Measurements from ENCODE around the gene CHTF18. TPM values are rescaled to one million over a fixed set of nuclear protein-coding genes. Genes with fewer than 3 reads are reported as not detected.
A peak's percentile ranks its signal among the peaks of the same experiment; 100 is the strongest.

CHTF18 gene
- polyA plus RNA-seq, 1 donor, result 19.1 TPM

DNA sequence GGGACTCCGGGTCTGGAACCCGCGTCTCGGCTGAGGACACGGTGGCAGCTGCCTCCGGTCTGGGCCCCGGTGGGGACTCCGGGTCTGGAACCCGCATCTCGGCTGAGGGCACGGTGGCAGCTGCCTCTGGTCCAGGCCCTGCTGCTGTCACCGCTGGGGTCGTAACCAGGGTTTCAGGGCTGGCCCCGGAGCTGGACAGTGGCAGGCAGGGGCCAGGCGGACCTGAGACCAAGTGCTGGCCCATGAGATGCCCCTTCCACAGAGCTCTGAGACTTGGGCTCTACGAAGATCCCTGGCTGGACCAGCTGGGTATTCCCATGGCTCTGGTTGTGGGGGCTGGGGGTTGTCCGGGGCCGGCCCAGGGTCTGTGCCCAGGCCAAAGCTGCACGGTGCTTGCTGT lies 4.0 kb upstream of the CHTF18 start:
- WGBS (ENCODE audit: insufficient coverage, low lambda C conversion rate), result no CpG with 5 or more reads among the region's 19 CpGs
- Histone ChIP-seq H3K4me1 (ENCODE audit: control insufficient read depth, insufficient read depth, low read length) (peaks cover 7% of the 10 kb centered on the region), H3K4me3 (ENCODE audit: low read length) (no peak overlapping the region), H3K9me3 (ENCODE audit: control insufficient read depth, low read depth, low read length) (no peaks in the 10 kb centered on the region), H3K27me3 (ENCODE audit: control insufficient read depth, insufficient read depth, low read length) (peaks cover 4% of the 10 kb centered on the region), H3K36me3 (ENCODE audit: control insufficient read depth, insufficient read depth, low read length) (peaks cover 10% of the 10 kb centered on the region), H3K27ac (ENCODE audit: low read length) (no peak overlapping the region)
- DNase-seq, result no peak

DNA sequence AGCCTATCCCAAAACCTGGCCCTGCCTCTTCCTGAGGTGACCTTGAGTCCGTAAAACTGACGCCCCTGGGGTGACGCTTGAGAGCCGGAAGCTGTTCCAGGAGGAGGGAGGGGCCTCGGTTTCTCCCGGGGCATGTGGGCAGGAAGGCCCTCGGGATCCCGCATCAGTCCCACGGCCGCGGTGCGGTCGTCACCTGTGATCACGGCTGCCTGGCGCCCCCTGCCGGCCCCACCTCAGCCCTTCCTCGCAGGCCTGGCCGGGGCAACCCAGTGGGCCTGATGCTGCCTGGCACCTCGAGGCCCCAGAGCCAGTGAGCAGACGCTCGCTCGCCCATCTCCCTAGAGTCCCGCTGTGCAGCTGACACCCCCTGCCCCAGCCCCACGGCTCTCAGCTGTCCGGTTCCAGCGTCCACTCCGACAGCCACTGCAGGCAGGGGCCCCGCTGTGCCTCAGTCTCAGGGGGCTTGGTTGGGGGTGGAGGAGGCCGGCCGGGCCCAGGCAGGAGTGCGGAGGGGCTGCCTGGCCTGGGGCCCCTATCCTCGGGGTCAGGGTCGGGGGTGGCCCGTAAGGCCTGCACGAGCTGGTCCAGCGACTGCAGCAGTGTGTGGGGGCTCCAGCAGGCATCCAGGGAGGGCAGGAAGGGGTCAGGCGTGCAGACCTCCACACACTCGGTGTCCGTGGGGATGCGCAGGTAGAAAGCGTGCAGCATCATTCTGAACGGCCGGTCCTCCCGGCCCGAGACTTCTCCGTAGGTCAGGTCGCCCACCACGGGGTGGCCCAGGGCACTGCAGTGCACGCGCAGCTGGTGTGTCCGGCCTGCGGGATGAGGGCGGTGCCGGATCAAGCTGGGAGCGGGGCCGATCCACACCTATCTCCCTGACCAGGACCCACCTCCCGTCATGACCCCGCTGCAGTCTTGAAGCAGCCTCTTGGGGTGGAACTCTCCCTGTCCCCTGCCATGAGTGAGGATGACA lies 2.6 kb upstream of the CHTF18 start:
- H3K4me1 ChIP-seq (ENCODE audit: control insufficient read depth, insufficient read depth, low read length), result peaks cover 7% of the 10 kb centered on the region
- DNase-seq, result peak in 1 of 2 donors; percentile 41
- no peak overlapping the region for H3K27ac ChIP-seq (ENCODE audit: low read length)
- WGBS (ENCODE audit: insufficient coverage, low lambda C conversion rate), result no CpG with 5 or more reads among the region's 58 CpGs
- no peaks in the 10 kb centered on the region for H3K9me3 ChIP-seq (ENCODE audit: control insufficient read depth, low read depth, low read length)
- H3K4me3 ChIP-seq (ENCODE audit: low read length), result no peak overlapping the region
- peaks cover 15% of the 10 kb centered on the region for H3K36me3 ChIP-seq (ENCODE audit: control insufficient read depth, insufficient read depth, low read length)
- peaks cover 4% of the 10 kb centered on the region for H3K27me3 ChIP-seq (ENCODE audit: control insufficient read depth, insufficient read depth, low read length)

DNA sequence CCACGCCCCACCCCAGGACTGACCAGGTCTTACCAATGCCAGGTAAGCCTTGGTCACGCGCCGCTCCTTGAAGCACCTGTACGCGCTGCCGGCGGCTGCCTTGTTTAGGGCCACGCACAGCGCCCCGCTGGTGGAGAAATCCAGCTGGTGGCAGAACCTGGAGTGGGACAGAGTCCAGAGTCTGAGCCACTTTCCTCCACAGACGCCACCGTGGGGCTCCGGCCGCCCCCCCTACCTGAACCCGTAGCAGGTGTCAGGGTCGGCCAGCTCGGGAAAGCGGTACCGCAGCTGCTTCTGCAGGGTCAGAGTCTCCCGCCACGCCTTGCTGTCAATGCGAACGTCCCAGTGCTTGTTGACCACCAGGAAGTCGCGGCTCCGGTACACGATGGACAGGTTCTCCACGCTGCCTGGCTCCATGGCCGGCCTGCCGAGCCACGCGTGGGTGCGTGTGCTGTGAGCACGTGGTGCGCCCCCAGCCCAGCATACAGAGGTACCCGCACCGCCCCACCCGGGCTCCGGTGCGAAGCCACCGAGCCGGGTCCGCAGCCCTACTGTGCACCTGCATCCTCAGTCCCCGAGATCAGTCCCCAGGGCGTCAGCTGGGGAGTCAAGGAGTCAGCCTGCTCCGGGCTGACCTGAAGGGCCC lies 976 bp upstream of the CHTF18 start:
- DNase-seq, result peak in 1 of 2 donors; percentile 52
- Histone ChIP-seq H3K27ac (ENCODE audit: low read length) (no peak overlapping the region), H3K9me3 (ENCODE audit: control insufficient read depth, low read depth, low read length) (peaks cover 6% of the 10 kb centered on the region), H3K4me3 (ENCODE audit: low read length) (peak overlapping the region; percentile 87), H3K4me1 (ENCODE audit: control insufficient read depth, insufficient read depth, low read length) (peaks cover 7% of the 10 kb centered on the region), H3K36me3 (ENCODE audit: control insufficient read depth, insufficient read depth, low read length) (peaks cover 23% of the 10 kb centered on the region), H3K27me3 (ENCODE audit: control insufficient read depth, insufficient read depth, low read length) (peaks cover 2% of the 10 kb centered on the region)
- no CpG with 5 or more reads among the region's 47 CpGs for WGBS (ENCODE audit: insufficient coverage, low lambda C conversion rate)

DNA sequence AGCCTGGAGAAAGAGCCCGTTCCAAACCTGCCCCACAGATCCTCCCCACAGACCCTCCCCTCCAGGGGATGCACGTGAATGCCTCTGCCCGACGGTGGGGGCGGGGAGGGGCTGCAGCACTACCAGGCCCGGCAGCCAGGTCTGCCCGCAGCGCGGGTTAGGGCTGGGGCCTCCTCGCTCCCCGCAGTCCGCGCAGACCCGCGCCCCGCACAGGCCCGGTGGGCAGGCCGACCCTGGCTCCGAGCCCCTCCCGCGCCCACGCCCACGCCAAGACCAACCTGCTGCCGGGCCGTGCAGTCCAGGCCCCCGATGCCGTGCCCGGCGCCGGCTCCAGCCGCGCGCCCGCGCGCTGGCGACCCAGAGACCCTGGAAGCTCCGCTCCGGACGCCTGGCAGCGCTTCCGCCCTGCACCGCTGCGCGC lies 432 bp upstream of the CHTF18 start, which contains the start of gene RPUSD1:
RPUSD1 (minus strand) TSS at position 404 of the 421 bp plus-strand sequence. CDS start 644 bp downstream, outside the sequence.
- no peak within 1 kb of the TSS for H3K27ac ChIP-seq (ENCODE audit: low read length)
- peaks cover 6% of the 10 kb centered on the region for H3K9me3 ChIP-seq (ENCODE audit: control insufficient read depth, low read depth, low read length)
- H3K27me3 ChIP-seq (ENCODE audit: control insufficient read depth, insufficient read depth, low read length), result no peaks in the 10 kb centered on the region
- DNase-seq, result no peak
- H3K36me3 ChIP-seq (ENCODE audit: control insufficient read depth, insufficient read depth, low read length), result peaks cover 23% of the 10 kb centered on the region
- H3K4me1 ChIP-seq (ENCODE audit: control insufficient read depth, insufficient read depth, low read length), result peaks cover 7% of the 10 kb centered on the region
- WGBS (ENCODE audit: insufficient coverage, low lambda C conversion rate), result no CpG with 5 or more reads among the region's 45 CpGs
- peak within 1 kb of the TSS; percentile 87 for H3K4me3 ChIP-seq (ENCODE audit: low read length)

DNA sequence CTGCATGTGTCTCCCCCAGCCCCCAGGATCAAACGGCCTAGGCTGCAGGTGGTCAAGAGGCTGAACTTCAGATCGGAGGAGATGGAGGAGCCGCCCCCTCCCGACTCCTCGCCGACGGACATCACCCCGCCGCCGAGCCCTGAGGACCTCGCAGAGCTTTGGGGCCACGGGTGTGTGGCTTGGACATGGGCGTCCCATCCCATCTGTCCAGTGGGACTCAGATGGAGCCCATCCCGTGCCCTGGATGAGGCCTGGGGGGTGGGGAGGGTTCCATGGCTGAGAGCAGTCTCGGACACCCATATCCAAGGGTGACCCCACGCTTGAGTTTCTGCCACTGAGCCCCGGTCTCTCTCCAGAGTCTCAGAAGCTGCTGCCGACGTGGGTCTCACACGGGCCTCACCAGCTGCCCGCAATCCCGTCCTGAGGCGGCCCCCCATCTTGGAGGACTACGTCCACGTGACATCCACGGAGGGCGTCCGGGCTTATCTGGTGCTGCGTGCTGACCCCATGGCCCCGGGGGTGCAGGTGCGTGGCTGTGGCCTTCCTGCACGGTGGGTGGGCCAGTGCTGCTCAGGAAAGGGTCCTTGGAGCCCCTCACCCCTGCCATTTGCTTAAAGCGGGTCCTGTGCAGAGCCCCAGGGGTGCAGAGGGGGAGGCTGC lies 901 bp downstream of the CHTF18 start:
- WGBS (ENCODE audit: insufficient coverage, low lambda C conversion rate), result no CpG with 5 or more reads among the region's 33 CpGs
- Histone ChIP-seq H3K27me3 (ENCODE audit: control insufficient read depth, insufficient read depth, low read length) (no peaks in the 10 kb centered on the region), H3K4me3 (ENCODE audit: low read length) (peak overlapping the region; percentile 64), H3K27ac (ENCODE audit: low read length) (no peak overlapping the region), H3K36me3 (ENCODE audit: control insufficient read depth, insufficient read depth, low read length) (peaks cover 26% of the 10 kb centered on the region), H3K4me1 (ENCODE audit: control insufficient read depth, insufficient read depth, low read length) (peaks cover 7% of the 10 kb centered on the region), H3K9me3 (ENCODE audit: control insufficient read depth, low read depth, low read length) (peaks cover 6% of the 10 kb centered on the region)
- DNase-seq, result no peak

DNA sequence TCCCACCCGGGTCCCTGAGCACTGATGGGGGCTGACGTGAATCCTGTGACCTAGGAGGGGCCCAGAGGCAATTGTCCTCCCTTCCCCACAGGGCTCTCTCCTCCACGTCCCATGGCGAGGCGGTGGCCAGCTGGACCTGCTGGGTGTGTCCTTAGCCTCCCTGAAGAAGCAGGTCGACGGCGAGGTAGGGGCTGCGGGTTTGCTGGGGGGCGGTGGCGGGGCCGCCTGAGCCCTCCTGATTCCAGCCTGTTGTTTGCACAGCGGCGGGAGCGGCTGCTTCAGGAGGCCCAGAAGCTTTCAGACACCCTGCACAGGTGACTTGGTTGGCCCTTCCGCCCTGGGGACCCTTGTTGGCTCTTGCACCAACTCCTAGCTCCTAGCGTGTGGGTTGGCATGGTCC lies 1.7 kb downstream of the CHTF18 start:
- Histone ChIP-seq H3K4me3 (ENCODE audit: low read length) (no peak overlapping the region), H3K27me3 (ENCODE audit: control insufficient read depth, insufficient read depth, low read length) (no peaks in the 10 kb centered on the region), H3K9me3 (ENCODE audit: control insufficient read depth, low read depth, low read length) (peaks cover 6% of the 10 kb centered on the region), H3K36me3 (ENCODE audit: control insufficient read depth, insufficient read depth, low read length) (peaks cover 26% of the 10 kb centered on the region), H3K27ac (ENCODE audit: low read length) (no peak overlapping the region), H3K4me1 (ENCODE audit: control insufficient read depth, insufficient read depth, low read length) (peaks cover 7% of the 10 kb centered on the region)
- WGBS (ENCODE audit: insufficient coverage, low lambda C conversion rate), result no CpG with 5 or more reads among the region's 17 CpGs
- no peak for DNase-seq

DNA sequence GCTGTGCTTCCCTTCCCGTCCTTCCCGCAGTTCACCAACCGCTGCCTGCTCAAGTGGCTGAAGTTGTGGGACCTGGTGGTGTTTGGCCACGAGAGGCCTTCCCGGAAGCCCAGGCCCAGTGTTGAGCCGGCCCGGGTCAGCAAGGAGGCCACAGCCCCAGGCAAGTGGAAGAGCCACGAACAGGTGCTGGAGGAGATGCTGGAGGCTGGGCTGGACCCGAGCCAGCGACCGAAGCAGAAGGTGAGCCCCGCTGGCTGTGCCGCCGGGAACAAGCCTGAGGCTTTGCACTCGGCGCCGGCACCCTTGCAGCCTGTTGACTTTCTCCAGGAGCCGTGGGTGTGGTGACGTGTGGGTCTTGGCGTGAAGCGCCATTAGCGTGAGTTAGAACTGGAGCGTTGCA lies 2.7 kb downstream of the CHTF18 start:
- Histone ChIP-seq H3K9me3 (ENCODE audit: control insufficient read depth, low read depth, low read length) (peaks cover 6% of the 10 kb centered on the region), H3K27me3 (ENCODE audit: control insufficient read depth, insufficient read depth, low read length) (no peaks in the 10 kb centered on the region), H3K36me3 (ENCODE audit: control insufficient read depth, insufficient read depth, low read length) (peaks cover 21% of the 10 kb centered on the region), H3K4me3 (ENCODE audit: low read length) (no peak overlapping the region), H3K27ac (ENCODE audit: low read length) (no peak overlapping the region), H3K4me1 (ENCODE audit: control insufficient read depth, insufficient read depth, low read length) (peaks cover 7% of the 10 kb centered on the region)
- no CpG with 5 or more reads among the region's 23 CpGs for WGBS (ENCODE audit: insufficient coverage, low lambda C conversion rate)
- DNase-seq, result no peak

DNA sequence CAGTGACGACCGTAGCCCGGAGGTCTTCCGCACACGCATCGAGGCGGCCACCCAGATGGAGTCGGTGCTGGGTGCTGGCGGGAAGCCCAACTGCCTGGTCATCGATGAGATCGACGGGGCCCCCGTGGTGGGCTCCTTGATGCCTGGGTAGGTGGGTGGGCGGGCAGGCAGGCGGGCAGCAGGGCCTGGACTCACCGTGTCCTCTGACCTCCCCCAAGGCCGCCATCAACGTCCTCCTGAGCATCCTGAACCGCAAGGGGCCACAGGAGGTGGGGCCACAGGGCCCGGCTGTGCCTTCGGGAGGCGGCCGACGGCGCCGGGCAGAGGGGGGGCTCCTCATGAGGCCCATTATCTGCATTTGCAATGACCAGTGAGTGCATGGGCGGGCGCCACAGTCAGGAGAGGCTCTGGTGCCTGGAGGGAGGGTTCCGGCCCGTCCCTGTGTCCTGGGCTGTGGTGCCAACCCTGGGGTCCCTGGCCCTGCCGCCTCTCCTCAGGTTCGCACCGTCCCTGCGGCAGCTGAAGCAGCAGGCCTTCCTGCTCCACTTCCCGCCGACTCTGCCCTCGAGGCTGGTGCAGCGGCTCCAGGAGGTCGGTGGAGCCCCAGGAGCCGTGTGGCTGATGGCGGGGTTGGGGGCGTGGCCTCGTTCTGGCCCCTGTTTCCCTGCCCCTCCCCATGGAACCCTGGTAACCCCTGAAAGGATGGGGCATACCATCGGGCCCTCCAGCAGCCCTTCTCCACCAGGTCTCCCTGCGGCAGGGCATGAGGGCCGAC lies 4.0 kb downstream of the CHTF18 start:
- Histone ChIP-seq H3K9me3 (ENCODE audit: control insufficient read depth, low read depth, low read length) (peaks cover 8% of the 10 kb centered on the region), H3K27me3 (ENCODE audit: control insufficient read depth, insufficient read depth, low read length) (no peaks in the 10 kb centered on the region), H3K36me3 (ENCODE audit: control insufficient read depth, insufficient read depth, low read length) (peaks cover 15% of the 10 kb centered on the region), H3K27ac (ENCODE audit: low read length) (no peak overlapping the region), H3K4me1 (ENCODE audit: control insufficient read depth, insufficient read depth, low read length) (peaks cover 3% of the 10 kb centered on the region), H3K4me3 (ENCODE audit: low read length) (no peak overlapping the region)
- WGBS (ENCODE audit: insufficient coverage, low lambda C conversion rate), result no CpG with 5 or more reads among the region's 46 CpGs
- DNase-seq, result no peak

DNA sequence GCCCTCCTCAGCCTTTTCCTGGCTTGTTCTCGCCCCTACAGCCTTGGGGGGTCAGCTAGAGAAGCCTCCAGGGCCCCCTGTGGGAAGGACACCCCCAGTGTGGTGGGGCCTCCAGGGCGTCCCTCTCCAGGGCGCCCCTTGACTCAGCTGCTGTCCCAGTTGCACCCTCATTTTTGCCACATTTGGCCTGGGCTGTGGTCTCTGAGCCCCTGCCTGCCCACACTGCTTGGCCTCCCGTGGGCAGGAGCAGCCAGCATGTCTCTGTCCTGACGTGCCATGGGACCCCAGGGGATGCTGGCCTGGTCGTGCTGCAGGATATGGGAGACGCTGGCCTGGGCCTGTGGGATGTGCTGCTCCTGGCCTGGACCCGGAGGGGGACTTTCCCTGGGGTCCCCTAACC lies 5.0 kb downstream of the CHTF18 start:
- Histone ChIP-seq H3K27me3 (ENCODE audit: control insufficient read depth, insufficient read depth, low read length) (no peaks in the 10 kb centered on the region), H3K4me3 (ENCODE audit: low read length) (no peak overlapping the region), H3K36me3 (ENCODE audit: control insufficient read depth, insufficient read depth, low read length) (peaks cover 15% of the 10 kb centered on the region), H3K4me1 (ENCODE audit: control insufficient read depth, insufficient read depth, low read length) (peaks cover 3% of the 10 kb centered on the region), H3K9me3 (ENCODE audit: control insufficient read depth, low read depth, low read length) (peaks cover 8% of the 10 kb centered on the region), H3K27ac (ENCODE audit: low read length) (no peak overlapping the region)
- no CpG with 5 or more reads among the region's 8 CpGs for WGBS (ENCODE audit: insufficient coverage, low lambda C conversion rate)
- DNase-seq, result no peak

Measured in large intestine (tissue), 3 donors.